T-cell (primary cell): Measurements from ENCODE around the gene SMC1B. TPM values are rescaled to one million over a fixed set of nuclear protein-coding genes. Genes with fewer than 3 reads are reported as not detected.
"Not testable (repeated sequence)": the region's sequence is repeated elsewhere in the genome, so short reads cannot be mapped to it uniquely, and the experiment has no call there.

Experiments used
- ATAC-seq, 4 experiments: fragments of 200-7000 bp in 3 of 4; fragments of 150-1000 bp in 1 of 4; cut with Tn5 transposase; replicated peaks in 1 of 4; 1 replicate in 3 of 4; 2 replicates in 1 of 4; pipeline ENCODE4 v1.10.0; 2021; ENCODE audit warnings: moderate library complexity in 3 of 4, mild to moderate bottlenecking in 2 of 4, moderate number of reproducible peaks in 1 of 4
- CTCF ChIA-PET, 2 donors: fragments of 300-600 bp; sonication (Branson Sonifier 250); formaldehyde crosslinking; loops; one replicate each; lab custom pipeline; 2022; ENCODE audit warnings: antibody characterized with exemption in 2 of 2; lab: Charles Lee
- POLR2A ChIA-PET, 2 donors: fragments of 300-600 bp; sonication (Branson Sonifier 250); formaldehyde crosslinking; loops; one replicate each; lab custom pipeline; 2022; ENCODE audit warnings: antibody characterized with exemption in 2 of 2; lab: Charles Lee
- DNase-seq, 35 experiments: peaks; one replicate each; pipeline versions ENCODE4 v3.0.0 to v3.0.0-alpha.2; 2013 to 2023
- H3K27ac ChIP-seq: one replicate; pipeline ENCODE4 v1.5.1; 2013; ENCODE audit warnings: low read length
- H3K27me3 ChIP-seq, 2 experiments: replicated peaks in 1 of 2; 1 replicate in 1 of 2; 2 replicates in 1 of 2; pipeline versions ENCODE4 v1.6.1 to v1.7.0; 2013; ENCODE audit warnings: low read length in 1 of 2, mixed read lengths in 1 of 2; ENCODE audit not compliant: control insufficient read depth in 2 of 2, insufficient read depth in 2 of 2; ENCODE audit errors: extremely low read depth in 1 of 2
- H3K36me3 ChIP-seq, 2 donors: 1 replicate in 1 of 2; 2 replicates in 1 of 2; pipeline versions ENCODE4 v1.6.1 to v1.7.0; 2013; ENCODE audit warnings: low read length in 1 of 2; ENCODE audit not compliant: control insufficient read depth in 2 of 2, insufficient read depth in 1 of 2; ENCODE audit errors: extremely low read depth in 1 of 2
- H3K4me1 ChIP-seq, 2 experiments: 1 replicate in 1 of 2; 2 replicates in 1 of 2; pipeline versions ENCODE4 v1.6.1 to v1.7.0; 2013; ENCODE audit warnings: low read length in 2 of 2, mixed read lengths in 1 of 2; ENCODE audit not compliant: insufficient read depth in 2 of 2, control insufficient read depth in 1 of 2; ENCODE audit errors: extremely low read depth in 1 of 2
- H3K4me3 ChIP-seq, 2 donors: 1 replicate in 1 of 2; 2 replicates in 1 of 2; pipeline versions ENCODE4 v1.5.1 to v1.7.0; 2013; ENCODE audit warnings: mild to moderate bottlenecking in 2 of 2, low read length in 1 of 2, moderate library complexity in 1 of 2; ENCODE audit not compliant: control insufficient read depth in 1 of 2; ENCODE audit errors: extremely low read depth in 1 of 2
- H3K9me3 ChIP-seq: 2 replicates; pipeline ENCODE4 v1.7.0; 2013
- H3K27ac Mint-ChIP-seq, 2 donors: one replicate each; pipeline ENCODE4 v1.8.0; 2020 to 2021; ENCODE audit warnings: mild to moderate bottlenecking in 2 of 2, mixed read lengths in 2 of 2
- H3K27me3 Mint-ChIP-seq, 2 donors: one replicate each; pipeline ENCODE4 v1.8.0; 2021 to 2022; ENCODE audit warnings: mixed read lengths in 2 of 2
- H3K36me3 Mint-ChIP-seq: one replicate; pipeline ENCODE4 v1.8.0; 2021; ENCODE audit warnings: mixed read lengths
- H3K4me1 Mint-ChIP-seq, 3 donors: one replicate each; pipeline ENCODE4 v1.8.0; 2020 to 2022; ENCODE audit warnings: mixed read lengths in 3 of 3, mild to moderate bottlenecking in 1 of 3
- H3K4me3 Mint-ChIP-seq, 3 donors: one replicate each; pipeline ENCODE4 v1.8.0; 2020 to 2022; ENCODE audit warnings: mild to moderate bottlenecking in 3 of 3, mixed read lengths in 3 of 3, moderate library complexity in 3 of 3
- H3K9me3 Mint-ChIP-seq, 3 donors: one replicate each; pipeline ENCODE4 v1.8.0; 2020 to 2022; ENCODE audit warnings: mixed read lengths in 3 of 3
- WGBS: methylation state at CpG from one replicate; pipeline ENCODE4 v1.1.5; 2013; ENCODE audit warnings: missing lambda C conversion rate; ENCODE audit not compliant: insufficient coverage; 5-methylcytosine and 5-hydroxymethylcytosine counted together
- total RNA-seq, 35 experiments: library from RNA in 6 of 35; stranded (reverse) in 6 of 35; fragments of 120-200 nt in 1 of 35; gene quantifications; one replicate each; pipeline versions ENCODE4 v1.2.1 to v1.2.4 and lab custom pipeline; 2013 to 2026

SMC1B gene
- total RNA-seq, 5 donors from 2014 or later (not counting 1 experiment from before 2014, with no cell fraction given): 0.06 to 0.12 (median 0.06) TPM; not detected in 2

GRCh38 chr22:45446216-45446615 is 32.8 kb upstream of the SMC1B start:
- Mint-ChIP-seq H3K36me3 (no peaks in the 10 kb centered on the region), H3K27me3 (peaks cover 1% of the 10 kb centered on the region in 2 donors), H3K9me3 (no peaks in the 10 kb centered on the region), H3K4me3 (no peak overlapping the region), H3K27ac (no peak overlapping the region), H3K4me1 (peaks cover 1 to 3% (median 1%) of the 10 kb centered on the region in 3 donors)
- peaks cover 0 to 1% of the 10 kb centered on the region in 2 experiments for H3K4me1 ChIP-seq
- no peaks in the 10 kb centered on the region for H3K9me3 ChIP-seq
- POLR2A ChIA-PET: no interaction called here
- no peaks in the 10 kb centered on the region for H3K36me3 ChIP-seq
- H3K27ac ChIP-seq: no peak overlapping the region
- H3K27me3 ChIP-seq: peaks cover 0 to 15% of the 10 kb centered on the region in 2 experiments
- no peak overlapping the region for H3K4me3 ChIP-seq
- WGBS: 87% methylated on average over 5 of the region's 5 CpGs
- ATAC-seq (no peak), DNase-seq (no peak)
- CTCF ChIA-PET: no interaction called here

GRCh38 chr22:45445031-45445710 is 31.8 kb upstream of the SMC1B start:
- Histone ChIP-seq H3K4me1 (peaks cover 0 to 4% of the 10 kb centered on the region in 2 experiments), H3K27ac (no peak overlapping the region), H3K36me3 (no peaks in the 10 kb centered on the region), H3K4me3 (no peak overlapping the region), H3K27me3 (peaks cover 0 to 12% of the 10 kb centered on the region in 2 experiments), H3K9me3 (no peaks in the 10 kb centered on the region)
- WGBS: 94% methylated on average over 11 of the region's 14 CpGs
- CTCF ChIA-PET: no interaction called here
- POLR2A ChIA-PET: no interaction called here
- peaks cover 2 to 3% of the 10 kb centered on the region in 2 donors for H3K27me3 Mint-ChIP-seq
- ATAC-seq (no peak), DNase-seq (no peak)
- no peak overlapping the region for H3K4me3 Mint-ChIP-seq
- no peaks in the 10 kb centered on the region for H3K36me3 Mint-ChIP-seq
- H3K4me1 Mint-ChIP-seq: peaks cover 9 to 12% (median 10%) of the 10 kb centered on the region in 3 donors
- H3K27ac Mint-ChIP-seq: no peak overlapping the region
- no peaks in the 10 kb centered on the region for H3K9me3 Mint-ChIP-seq

- Histone ChIP-seq H3K9me3 (no peaks in the 10 kb centered on the region), H3K4me1 (peaks cover 0 to 4% of the 10 kb centered on the region in 2 experiments), H3K27ac (no peak overlapping the region), H3K4me3 (no peak overlapping the region), H3K36me3 (no peaks in the 10 kb centered on the region), H3K27me3 (peaks cover 0 to 7% of the 10 kb centered on the region in 2 experiments)
- Mint-ChIP-seq H3K27me3 (peaks cover 2 to 3% of the 10 kb centered on the region in 2 donors), H3K36me3 (no peaks in the 10 kb centered on the region), H3K4me3 (no peak overlapping the region), H3K4me1 (peaks cover 9 to 12% (median 12%) of the 10 kb centered on the region in 3 donors), H3K9me3 (no peaks in the 10 kb centered on the region), H3K27ac (no peak overlapping the region)
- ChIA-PET CTCF (no interaction called here), POLR2A (no interaction called here)
- ATAC-seq (no peak), DNase-seq (no peak)
- WGBS: 100% methylated on average over 2 of the region's 3 CpGs
These were observed 30.8 kb upstream of the SMC1B start for GRCh38 chr22:45444168-45444567.

GRCh38 chr22:45442116-45442515 is 28.7 kb upstream of the SMC1B start:
- no peaks in the 10 kb centered on the region for H3K36me3 Mint-ChIP-seq
- Histone ChIP-seq H3K4me3 (no peak overlapping the region), H3K27ac (no peak overlapping the region), H3K9me3 (no peaks in the 10 kb centered on the region), H3K4me1 (peaks cover 0 to 4% of the 10 kb centered on the region in 2 experiments), H3K27me3 (peaks cover 0 to 4% of the 10 kb centered on the region in 2 experiments), H3K36me3 (no peaks in the 10 kb centered on the region)
- ATAC-seq (no peak), DNase-seq (no peak)
- no peak overlapping the region for H3K27ac Mint-ChIP-seq
- ChIA-PET POLR2A (no interaction called here), CTCF (no interaction called here)
- WGBS: 100% methylated on average over 1 of the region's 5 CpGs
- H3K27me3 Mint-ChIP-seq: peaks cover 3 to 5% of the 10 kb centered on the region in 2 donors
- H3K4me3 Mint-ChIP-seq: no peak overlapping the region
- H3K4me1 Mint-ChIP-seq: peaks cover 11 to 17% (median 12%) of the 10 kb centered on the region in 3 donors
- H3K9me3 Mint-ChIP-seq: no peaks in the 10 kb centered on the region

GRCh38 chr22:45441138-45441537 is 27.7 kb upstream of the SMC1B start:
- 11% methylated on average over 3 of the region's 10 CpGs for WGBS
- Mint-ChIP-seq H3K4me3 (peak overlapping the region; percentile 69 to 81 (median 72)), H3K9me3 (no peaks in the 10 kb centered on the region), H3K36me3 (no peaks in the 10 kb centered on the region), H3K4me1 (peaks cover 11 to 17% (median 12%) of the 10 kb centered on the region in 3 donors), H3K27ac (peak overlapping the region; percentile 68 to 87), H3K27me3 (peaks cover 3 to 5% of the 10 kb centered on the region in 2 donors)
- Histone ChIP-seq H3K36me3 (no peaks in the 10 kb centered on the region), H3K9me3 (no peaks in the 10 kb centered on the region), H3K27me3 (peaks cover 0 to 4% of the 10 kb centered on the region in 2 experiments), H3K27ac (no peak overlapping the region), H3K4me3 (no peak overlapping the region), H3K4me1 (peaks cover 0 to 4% of the 10 kb centered on the region in 2 experiments)
- POLR2A ChIA-PET: interaction anchor here in 1 of 2 donors (0.5 kb wide), 1 partner anchor 56 kb away, joined by 3 read pairs; no protein-coding TSS in a partner anchor
- CTCF ChIA-PET: no interaction called here
- peak in 18 of 35 experiments; percentile 7 to 42 (median 16) for DNase-seq
- peak; percentile 82 to 98 (median 87) for ATAC-seq

- POLR2A ChIA-PET: interaction anchor here in 1 of 2 donors (0.5 kb wide), 1 partner anchor 57 kb away, joined by 3 read pairs; no protein-coding TSS in a partner anchor
- H3K9me3 ChIP-seq, H3K36me3 ChIP-seq, H3K27me3 ChIP-seq, H3K4me3 ChIP-seq, H3K9me3 Mint-ChIP-seq, H3K27me3 Mint-ChIP-seq, H3K27ac ChIP-seq, H3K4me1 ChIP-seq, H3K36me3 Mint-ChIP-seq, CTCF ChIA-PET: not testable (repeated sequence)
- peak overlapping the region; percentile 69 to 81 (median 72) for H3K4me3 Mint-ChIP-seq
- H3K4me1 Mint-ChIP-seq: peaks cover 13 to 18% (median 14%) of the 10 kb centered on the region in 3 donors
- peak in 1 of 35 experiments; percentile 9 for DNase-seq
- peak overlapping the region; percentile 68 to 87 for H3K27ac Mint-ChIP-seq
- peak; percentile 24 to 32 (median 29) for ATAC-seq
- 49% methylated on average over 4 of the region's 13 CpGs for WGBS
These were observed 27.3 kb upstream of the SMC1B start for GRCh38 chr22:45440688-45441087.
